HepG2 (cell line): ENCODE results near the gene FAF2. TPM values are rescaled to one million over a fixed set of nuclear protein-coding genes. Genes with fewer than 3 reads are reported as not detected.

Experiments used
- IRF9 ChIP-seq: sonication (generic); formaldehyde crosslinking; IDR thresholded peaks from 2 replicates; pipeline ENCODE4 v1.8.0; 2022; ENCODE audit warnings: missing genetic modification reagents, mild to moderate bottlenecking, borderline replicate concordance
- MAFG ChIP-seq: sonication (generic); formaldehyde crosslinking; IDR thresholded peaks from 2 replicates; pipeline ENCODE4 v1.5.1; 2020; ENCODE audit warnings: mild to moderate bottlenecking, missing genetic modification reagents
- MIER3 ChIP-seq: IDR thresholded peaks from 2 replicates; pipeline ENCODE4 v1.6.1; 2016; ENCODE audit warnings: missing compliant biosample characterization, borderline replicate concordance
- PTBP1 ChIP-seq: fragments of 200-400 bp; formaldehyde crosslinking; IDR thresholded peaks from 2 replicates; pipeline ENCODE4 v1.6.1; 2018; ENCODE audit warnings: low read length, low read depth; ENCODE audit not compliant: poor library complexity, severe bottlenecking
- TAF1 ChIP-seq: sonication (generic); formaldehyde crosslinking; IDR thresholded peaks from 2 replicates; pipeline ENCODE4 v1.4.0; 2020; ENCODE audit warnings: missing genetic modification reagents
- ZFP36L1 ChIP-seq: sonication (generic); formaldehyde crosslinking; IDR thresholded peaks from 2 replicates; pipeline ENCODE4 v1.8.0; 2022; ENCODE audit warnings: mild to moderate bottlenecking, missing genetic modification reagents, moderate library complexity
- ZNF234 ChIP-seq: sonication (generic); formaldehyde crosslinking; conservative IDR thresholded peaks from 2 replicates; pipeline ENCODE4 v1.5.1; 2020; ENCODE audit warnings: mild to moderate bottlenecking, missing genetic modification reagents
- ZNF256 ChIP-seq: sonication (generic); formaldehyde crosslinking; conservative IDR thresholded peaks from 2 replicates; pipeline ENCODE4 v1.4.0; 2020; ENCODE audit warnings: missing genetic modification reagents
- polyA plus RNA-seq, 8 experiments: library from polyadenylated mRNA; depleted of rRNA in 3 of 8; stranded (reverse) in 7 of 8; unstranded in 1 of 8; fragments of >200 nt; fragmentation: Illumina TruSeq in 4 of 8; extraction: Trizol in 4 of 8; gene quantifications; 2 replicates each; pipeline versions ENCODE4 v1.2.1 to v1.2.3, GENCODE V29; 2011 to 2016; ENCODE audit warnings: low read depth in 4 of 8, missing spikeins in 1 of 8, mixed read lengths in 1 of 8; ENCODE audit not compliant: insufficient read depth in 1 of 8
- total RNA-seq, 5 experiments: library from RNA; depleted of rRNA; stranded (reverse); fragments of >200 nt; fragmentation: Illumina TruSeq; extraction: Trizol; gene quantifications; 2 replicates each; pipeline ENCODE4 v1.2.3, GENCODE V29; 2016; ENCODE audit warnings: low read depth in 1 of 5
- TF ChIP-seq, protein P1 (sequence below): conservative IDR thresholded peaks from 2 replicates; pipeline ENCODE4 v1.6.1; 2018; ENCODE audit warnings: missing genetic modification reagents
- TF ChIP-seq, protein P2 (sequence below): sonication (generic); formaldehyde crosslinking; IDR thresholded peaks from 2 replicates; pipeline ENCODE4 v1.5.1; 2020; ENCODE audit warnings: mild to moderate bottlenecking, missing genetic modification reagents, moderate library complexity

FAF2 gene
- total and polyA plus RNA-seq, 2 of the 13 experiments (the other 11 are each of a cell fraction or from before 2014, with no cell fraction given): 27.8 to 34.3 TPM

DNA sequence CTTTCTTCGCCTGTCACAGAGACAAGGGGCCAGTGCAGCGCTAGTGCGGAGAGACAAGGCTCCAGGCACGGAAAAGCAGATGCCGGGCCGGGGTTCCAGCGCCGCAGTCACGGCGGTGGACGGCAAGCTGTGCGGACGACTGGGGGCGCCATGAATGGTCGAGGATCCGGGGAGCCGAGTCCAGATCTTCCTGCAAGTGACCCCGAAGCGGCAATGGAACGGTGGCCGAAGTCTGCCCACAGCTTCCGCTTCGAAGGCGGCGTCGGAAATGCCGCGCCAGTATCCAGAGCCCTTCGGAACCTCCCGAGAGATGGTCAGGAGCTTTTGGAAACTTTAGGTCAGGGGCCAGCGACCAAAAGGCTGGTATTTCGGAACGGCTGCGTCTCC is 601 bp upstream of the FAF2 start (continued):
- TF ChIP-seq, protein P1, sequence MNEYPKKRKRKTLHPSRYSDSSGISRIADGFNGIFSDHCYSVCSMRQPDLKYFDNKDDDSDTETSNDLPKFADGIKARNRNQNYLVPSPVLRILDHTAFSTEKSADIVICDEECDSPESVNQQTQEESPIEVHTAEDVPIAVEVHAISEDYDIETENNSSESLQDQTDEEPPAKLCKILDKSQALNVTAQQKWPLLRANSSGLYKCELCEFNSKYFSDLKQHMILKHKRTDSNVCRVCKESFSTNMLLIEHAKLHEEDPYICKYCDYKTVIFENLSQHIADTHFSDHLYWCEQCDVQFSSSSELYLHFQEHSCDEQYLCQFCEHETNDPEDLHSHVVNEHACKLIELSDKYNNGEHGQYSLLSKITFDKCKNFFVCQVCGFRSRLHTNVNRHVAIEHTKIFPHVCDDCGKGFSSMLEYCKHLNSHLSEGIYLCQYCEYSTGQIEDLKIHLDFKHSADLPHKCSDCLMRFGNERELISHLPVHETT (CRISPR knock-in tag): no peak
- TF ChIP-seq MIER3 (CRISPR knock-in tag): no peak
- no peak for TF ChIP-seq PTBP1
- no peak for TF ChIP-seq ZFP36L1 (CRISPR knock-in tag)
- TF ChIP-seq ZNF234: 0 out of 2 replicates have a peak, but pooled peaks have one; percentile 85
- no peak for TF ChIP-seq ZNF256 (CRISPR knock-in tag)
- no peak for TF ChIP-seq TAF1 (CRISPR knock-in tag)
- TF ChIP-seq, protein P2, sequence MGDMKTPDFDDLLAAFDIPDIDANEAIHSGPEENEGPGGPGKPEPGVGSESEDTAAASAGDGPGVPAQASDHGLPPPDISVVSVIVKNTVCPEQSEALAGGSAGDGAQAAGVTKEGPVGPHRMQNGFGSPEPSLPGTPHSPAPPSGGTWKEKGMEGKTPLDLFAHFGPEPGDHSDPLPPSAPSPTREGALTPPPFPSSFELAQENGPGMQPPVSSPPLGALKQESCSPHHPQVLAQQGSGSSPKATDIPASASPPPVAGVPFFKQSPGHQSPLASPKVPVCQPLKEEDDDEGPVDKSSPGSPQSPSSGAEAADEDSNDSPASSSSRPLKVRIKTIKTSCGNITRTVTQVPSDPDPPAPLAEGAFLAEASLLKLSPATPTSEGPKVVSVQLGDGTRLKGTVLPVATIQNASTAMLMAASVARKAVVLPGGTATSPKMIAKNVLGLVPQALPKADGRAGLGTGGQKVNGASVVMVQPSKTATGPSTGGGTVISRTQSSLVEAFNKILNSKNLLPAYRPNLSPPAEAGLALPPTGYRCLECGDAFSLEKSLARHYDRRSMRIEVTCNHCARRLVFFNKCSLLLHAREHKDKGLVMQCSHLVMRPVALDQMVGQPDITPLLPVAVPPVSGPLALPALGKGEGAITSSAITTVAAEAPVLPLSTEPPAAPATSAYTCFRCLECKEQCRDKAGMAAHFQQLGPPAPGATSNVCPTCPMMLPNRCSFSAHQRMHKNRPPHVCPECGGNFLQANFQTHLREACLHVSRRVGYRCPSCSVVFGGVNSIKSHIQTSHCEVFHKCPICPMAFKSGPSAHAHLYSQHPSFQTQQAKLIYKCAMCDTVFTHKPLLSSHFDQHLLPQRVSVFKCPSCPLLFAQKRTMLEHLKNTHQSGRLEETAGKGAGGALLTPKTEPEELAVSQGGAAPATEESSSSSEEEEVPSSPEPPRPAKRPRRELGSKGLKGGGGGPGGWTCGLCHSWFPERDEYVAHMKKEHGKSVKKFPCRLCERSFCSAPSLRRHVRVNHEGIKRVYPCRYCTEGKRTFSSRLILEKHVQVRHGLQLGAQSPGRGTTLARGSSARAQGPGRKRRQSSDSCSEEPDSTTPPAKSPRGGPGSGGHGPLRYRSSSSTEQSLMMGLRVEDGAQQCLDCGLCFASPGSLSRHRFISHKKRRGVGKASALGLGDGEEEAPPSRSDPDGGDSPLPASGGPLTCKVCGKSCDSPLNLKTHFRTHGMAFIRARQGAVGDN (CRISPR knock-in tag): peak; percentile 81
- TF ChIP-seq MAFG: no peak
- TF ChIP-seq IRF9 (CRISPR knock-in tag): 0 out of 2 replicates have a peak, but pooled peaks have one; percentile 13
- TF ChIP-seq, all 625 proteins: peak for 57
